ENCODE results near the gene ZSWIM1. TPM values are rescaled to one million over a fixed set of nuclear protein-coding genes. Genes with fewer than 3 reads are reported as not detected.
A peak's percentile ranks its signal among the peaks of the same experiment; 100 is the strongest.

ZSWIM1 gene
- total and polyA plus RNA-seq, 2 of the 13 experiments (the other 11 are each of a cell fraction or from before 2014, with no cell fraction given), result 9.5 to 11.7 TPM

DNA sequence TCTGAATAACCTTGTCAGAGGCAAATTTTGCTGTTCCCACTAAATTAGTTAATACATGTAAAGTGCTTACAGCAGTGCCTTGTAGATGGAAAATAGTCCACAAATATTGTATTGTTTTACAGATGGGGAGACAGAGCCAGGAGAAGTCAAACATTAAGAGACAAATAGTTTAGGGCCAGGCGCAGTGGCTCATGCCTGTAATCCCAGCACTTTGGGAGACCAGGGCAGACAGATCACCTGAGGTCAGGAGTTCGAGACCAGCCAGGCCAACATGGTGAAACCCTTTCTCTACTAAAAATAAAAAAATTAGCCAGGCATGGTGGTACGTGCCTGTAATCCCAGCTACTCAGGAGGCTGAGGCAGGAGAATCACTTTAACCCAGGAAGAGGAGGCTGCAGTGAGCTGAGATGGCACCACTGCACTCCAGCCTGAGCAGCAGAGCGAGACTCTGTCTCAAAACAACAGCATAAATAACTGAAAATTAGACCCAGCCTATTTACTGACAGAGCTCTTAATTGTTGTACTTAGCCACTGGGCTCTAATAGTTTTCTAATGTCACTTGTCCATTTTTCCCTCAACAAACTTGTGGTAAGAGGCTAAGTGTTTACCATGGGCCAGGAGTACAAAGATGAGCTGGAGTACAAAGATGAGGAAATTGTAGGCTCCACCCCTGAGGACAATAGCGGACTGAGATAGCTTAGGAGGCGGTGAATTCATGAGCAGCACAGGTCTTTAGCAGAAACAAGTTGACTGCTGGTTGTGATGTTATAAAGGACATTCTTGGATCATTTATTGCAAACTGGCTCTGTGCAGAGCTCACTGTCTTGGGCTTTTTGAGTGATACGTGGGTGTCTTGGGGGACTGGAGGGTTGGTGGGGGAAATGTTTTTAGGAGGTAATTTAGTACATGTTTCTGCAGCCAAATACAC lies 17.2 kb upstream of the ZSWIM1 start (continued):
- no peak for TF ChIP-seq NFE2L2 (IDR thresholded peaks at IDR 0.05; ENCODE audit: low read length)
- no peak for TF ChIP-seq ZNF816 (CRISPR knock-in tag; IDR thresholded peaks at IDR 0.05; ENCODE audit: borderline replicate concordance)
- peak; percentile 44; the same call in 1 of the 2 replicates for TF ChIP-seq KDM3A (CRISPR knock-in tag; IDR thresholded peaks at IDR 0.05; ENCODE audit: low read depth)
- TF ChIP-seq, protein P1, sequence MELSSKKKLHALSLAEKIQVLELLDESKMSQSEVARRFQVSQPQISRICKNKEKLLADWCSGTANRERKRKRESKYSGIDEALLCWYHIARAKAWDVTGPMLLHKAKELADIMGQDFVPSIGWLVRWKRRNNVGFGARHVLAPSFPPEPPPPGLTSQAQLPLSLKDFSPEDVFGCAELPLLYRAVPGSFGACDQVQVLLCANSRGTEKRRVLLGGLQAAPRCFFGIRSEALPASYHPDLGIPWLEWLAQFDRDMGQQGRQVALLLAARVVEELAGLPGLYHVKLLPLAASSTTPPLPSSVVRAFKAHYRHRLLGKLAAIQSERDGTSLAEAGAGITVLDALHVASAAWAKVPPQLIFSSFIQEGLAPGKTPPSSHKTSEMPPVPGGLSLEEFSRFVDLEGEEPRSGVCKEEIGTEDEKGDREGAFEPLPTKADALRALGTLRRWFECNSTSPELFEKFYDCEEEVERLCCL (CRISPR knock-in tag; IDR thresholded peaks at IDR 0.05; ENCODE audit: borderline replicate concordance), result no peak; the same call in 1 of the 2 replicates
- no peak for TF ChIP-seq ZNF788 (CRISPR knock-in tag; IDR thresholded peaks at IDR 0.05; ENCODE audit: borderline replicate concordance)
- TF ChIP-seq SKI (IDR thresholded peaks at IDR 0.05; ENCODE audit: partially characterized antibody), result no peak
- TF ChIP-seq FOXO1 (CRISPR knock-in tag; IDR thresholded peaks at IDR 0.05), result peak; percentile 94
- TF ChIP-seq RELA (CRISPR knock-in tag; IDR thresholded peaks at IDR 0.05), result 0 out of 2 replicates have a peak, but pooled peaks have one; percentile 71
- 0 out of 2 replicates have a peak, but pooled peaks have one; percentile 30 for TF ChIP-seq ZSCAN31 (CRISPR knock-in tag; IDR thresholded peaks at IDR 0.05; ENCODE audit: low read depth)
- TF ChIP-seq, protein P2, sequence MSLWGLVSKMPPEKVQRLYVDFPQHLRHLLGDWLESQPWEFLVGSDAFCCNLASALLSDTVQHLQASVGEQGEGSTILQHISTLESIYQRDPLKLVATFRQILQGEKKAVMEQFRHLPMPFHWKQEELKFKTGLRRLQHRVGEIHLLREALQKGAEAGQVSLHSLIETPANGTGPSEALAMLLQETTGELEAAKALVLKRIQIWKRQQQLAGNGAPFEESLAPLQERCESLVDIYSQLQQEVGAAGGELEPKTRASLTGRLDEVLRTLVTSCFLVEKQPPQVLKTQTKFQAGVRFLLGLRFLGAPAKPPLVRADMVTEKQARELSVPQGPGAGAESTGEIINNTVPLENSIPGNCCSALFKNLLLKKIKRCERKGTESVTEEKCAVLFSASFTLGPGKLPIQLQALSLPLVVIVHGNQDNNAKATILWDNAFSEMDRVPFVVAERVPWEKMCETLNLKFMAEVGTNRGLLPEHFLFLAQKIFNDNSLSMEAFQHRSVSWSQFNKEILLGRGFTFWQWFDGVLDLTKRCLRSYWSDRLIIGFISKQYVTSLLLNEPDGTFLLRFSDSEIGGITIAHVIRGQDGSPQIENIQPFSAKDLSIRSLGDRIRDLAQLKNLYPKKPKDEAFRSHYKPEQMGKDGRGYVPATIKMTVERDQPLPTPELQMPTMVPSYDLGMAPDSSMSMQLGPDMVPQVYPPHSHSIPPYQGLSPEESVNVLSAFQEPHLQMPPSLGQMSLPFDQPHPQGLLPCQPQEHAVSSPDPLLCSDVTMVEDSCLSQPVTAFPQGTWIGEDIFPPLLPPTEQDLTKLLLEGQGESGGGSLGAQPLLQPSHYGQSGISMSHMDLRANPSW (CRISPR knock-in tag; IDR thresholded peaks at IDR 0.05; ENCODE audit: borderline replicate concordance), result peak; percentile 69; the same call in 1 of the 2 replicates
- TF ChIP-seq ETV5 (CRISPR knock-in tag; IDR thresholded peaks at IDR 0.05; ENCODE audit: borderline replicate concordance), result no peak; the same call in 1 of the 2 replicates
- TF ChIP-seq, protein P3, sequence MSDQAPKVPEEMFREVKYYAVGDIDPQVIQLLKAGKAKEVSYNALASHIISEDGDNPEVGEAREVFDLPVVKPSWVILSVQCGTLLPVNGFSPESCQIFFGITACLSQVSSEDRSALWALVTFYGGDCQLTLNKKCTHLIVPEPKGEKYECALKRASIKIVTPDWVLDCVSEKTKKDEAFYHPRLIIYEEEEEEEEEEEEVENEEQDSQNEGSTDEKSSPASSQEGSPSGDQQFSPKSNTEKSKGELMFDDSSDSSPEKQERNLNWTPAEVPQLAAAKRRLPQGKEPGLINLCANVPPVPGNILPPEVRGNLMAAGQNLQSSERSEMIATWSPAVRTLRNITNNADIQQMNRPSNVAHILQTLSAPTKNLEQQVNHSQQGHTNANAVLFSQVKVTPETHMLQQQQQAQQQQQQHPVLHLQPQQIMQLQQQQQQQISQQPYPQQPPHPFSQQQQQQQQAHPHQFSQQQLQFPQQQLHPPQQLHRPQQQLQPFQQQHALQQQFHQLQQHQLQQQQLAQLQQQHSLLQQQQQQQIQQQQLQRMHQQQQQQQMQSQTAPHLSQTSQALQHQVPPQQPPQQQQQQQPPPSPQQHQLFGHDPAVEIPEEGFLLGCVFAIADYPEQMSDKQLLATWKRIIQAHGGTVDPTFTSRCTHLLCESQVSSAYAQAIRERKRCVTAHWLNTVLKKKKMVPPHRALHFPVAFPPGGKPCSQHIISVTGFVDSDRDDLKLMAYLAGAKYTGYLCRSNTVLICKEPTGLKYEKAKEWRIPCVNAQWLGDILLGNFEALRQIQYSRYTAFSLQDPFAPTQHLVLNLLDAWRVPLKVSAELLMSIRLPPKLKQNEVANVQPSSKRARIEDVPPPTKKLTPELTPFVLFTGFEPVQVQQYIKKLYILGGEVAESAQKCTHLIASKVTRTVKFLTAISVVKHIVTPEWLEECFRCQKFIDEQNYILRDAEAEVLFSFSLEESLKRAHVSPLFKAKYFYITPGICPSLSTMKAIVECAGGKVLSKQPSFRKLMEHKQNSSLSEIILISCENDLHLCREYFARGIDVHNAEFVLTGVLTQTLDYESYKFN (CRISPR knock-in tag; conservative IDR thresholded peaks at IDR 0.05), result peak; percentile 94
- 0 out of 2 replicates have a peak, but pooled peaks have one; percentile 8 for TF ChIP-seq ZNF24 (IDR thresholded peaks at IDR 0.05)
- peak; percentile 80; the same call in 1 of the 2 replicates for TF ChIP-seq HDAC2 (CRISPR knock-in tag; IDR thresholded peaks at IDR 0.05)
- TF ChIP-seq KLF12 (CRISPR knock-in tag; IDR thresholded peaks at IDR 0.05; ENCODE audit: borderline replicate concordance), result peak; percentile 15; the same call in 1 of the 2 replicates
- peak; percentile 35; the same call in 1 of the 2 replicates for TF ChIP-seq CHD4 (IDR thresholded peaks at IDR 0.05; ENCODE audit: borderline replicate concordance, low read length)
- TF ChIP-seq CREM (IDR thresholded peaks at IDR 0.05), result peak; percentile 37; the same call in 1 of the 2 replicates
- no peak for TF ChIP-seq CREM (CRISPR knock-in tag; IDR thresholded peaks at IDR 0.05)
- TF ChIP-seq ZBTB42 (CRISPR knock-in tag; IDR thresholded peaks at IDR 0.05), result no peak
- TF ChIP-seq ZSCAN22 (CRISPR knock-in tag; IDR thresholded peaks at IDR 0.05), result no peak
- no peak for TF ChIP-seq ZNF777 (CRISPR knock-in tag; IDR thresholded peaks at IDR 0.05)
- TF ChIP-seq POGZ (CRISPR knock-in tag; IDR thresholded peaks at IDR 0.05), result peak; percentile 67
- no peak for TF ChIP-seq NR2F2 (IDR thresholded peaks at IDR 0.05; ENCODE audit: borderline replicate concordance, low read depth)
